HEK293 (cell line): Measurements from ENCODE around the gene DYDC1.

Source experiments
- CTCF ChIA-PET: fragments of 350-600 bp; formaldehyde crosslinking; extraction: SDS; loops from one replicate; lab custom pipeline; 2021; ENCODE audit warnings: antibody characterized with exemption; lab: Yijun Ruan, JAX
- POLR2A ChIA-PET: fragments of 300-600 bp; formaldehyde crosslinking; extraction: SDS; loops from one replicate; lab custom pipeline; 2020; ENCODE audit warnings: antibody characterized with exemption, inconsistent platforms; lab: Yijun Ruan, JAX
- H3K27ac ChIP-seq: fragments of 200-500 bp; sonication (Bioruptor generic); 2 replicates; pipeline ENCODE4 v1.5.1; 2014; ENCODE audit warnings: low read depth, low read length, control low read depth, inconsistent platforms; ENCODE audit errors: extremely low read depth
- H3K36me3 ChIP-seq, 2 experiments: fragments of 200-500 bp in 1 of 2; sonication (Bioruptor generic) in 1 of 2; 1 replicate in 1 of 2; 2 replicates in 1 of 2; pipeline ENCODE4 v1.5.1; 2014 to 2017; ENCODE audit warnings: inconsistent platforms in 2 of 2, low read length in 2 of 2; ENCODE audit not compliant: control insufficient read depth in 2 of 2, insufficient read depth in 1 of 2
- H3K4me1 ChIP-seq: fragments of 200-500 bp; sonication (Bioruptor generic); 2 replicates; pipeline ENCODE4 v1.5.1; 2014; ENCODE audit warnings: mild to moderate bottlenecking, low read length, inconsistent platforms; ENCODE audit not compliant: control insufficient read depth, insufficient read depth
- H3K4me3 ChIP-seq: 2 replicates; pipeline ENCODE4 v1.5.1; 2011; ENCODE audit warnings: low read depth, mild to moderate bottlenecking, control low read depth, low read length, moderate library complexity
- H3K9me3 ChIP-seq: fragments of 200-500 bp; sonication (Bioruptor generic); 2 replicates; pipeline ENCODE4 v1.5.1; 2014; ENCODE audit warnings: low read depth, low read length, inconsistent platforms; ENCODE audit not compliant: control insufficient read depth, insufficient read depth
- BCL11A ChIP-seq: fragments of 450-650 bp; formaldehyde crosslinking; IDR thresholded peaks from 2 replicates; pipeline ENCODE4 v1.5.1; 2016; ENCODE audit warnings: low read depth, missing biosample characterization, missing genetic modification characterization
- GLI4 ChIP-seq: fragments of 450-650 bp; formaldehyde crosslinking; IDR thresholded peaks from 2 replicates; pipeline ENCODE4 v1.5.1; 2016; ENCODE audit warnings: missing biosample characterization, missing genetic modification characterization
- KLF16 ChIP-seq: fragments of 450-650 bp; formaldehyde crosslinking; IDR thresholded peaks from 2 replicates; pipeline ENCODE4 v1.5.1; 2017; ENCODE audit warnings: missing biosample characterization, missing genetic modification characterization
- ZBTB17 ChIP-seq: fragments of 450-650 bp; formaldehyde crosslinking; IDR thresholded peaks from 2 replicates; pipeline ENCODE4 v1.5.1; 2016; ENCODE audit warnings: missing biosample characterization, missing genetic modification characterization
- ZEB2 ChIP-seq: fragments of 450-650 bp; formaldehyde crosslinking; IDR thresholded peaks from 2 replicates; pipeline ENCODE4 v1.5.1; 2016; ENCODE audit warnings: missing biosample characterization, missing genetic modification characterization
- ZFP3 ChIP-seq: fragments of 450-650 bp; formaldehyde crosslinking; IDR thresholded peaks from 2 replicates; pipeline ENCODE4 v1.5.1; 2016; ENCODE audit warnings: low read depth, missing biosample characterization, missing genetic modification characterization
- ZFP41 ChIP-seq: fragments of 450-650 bp; formaldehyde crosslinking; IDR thresholded peaks from 2 replicates; pipeline ENCODE4 v1.5.1; 2016; ENCODE audit warnings: missing biosample characterization, missing genetic modification characterization, borderline replicate concordance
- ZNF112 ChIP-seq: fragments of 450-650 bp; formaldehyde crosslinking; IDR thresholded peaks from 2 replicates; pipeline ENCODE4 v1.5.0; 2017; ENCODE audit warnings: missing biosample characterization, missing genetic modification characterization
- ZNF37A ChIP-seq: fragments of 450-650 bp; IDR thresholded peaks from 2 replicates; pipeline ENCODE4 v1.5.1; 2018; ENCODE audit warnings: missing biosample characterization, missing genetic modification characterization
- ZNF423 ChIP-seq: fragments of 450-650 bp; formaldehyde crosslinking; IDR thresholded peaks from 2 replicates; pipeline ENCODE4 v1.5.1; 2016; ENCODE audit warnings: missing biosample characterization, missing genetic modification characterization
- ZNF426 ChIP-seq: fragments of 450-650 bp; formaldehyde crosslinking; IDR thresholded peaks from 2 replicates; pipeline ENCODE4 v1.5.1; 2017; ENCODE audit warnings: missing biosample characterization, missing genetic modification characterization, mild to moderate bottlenecking, inconsistent platforms, moderate library complexity
- ZNF510 ChIP-seq: fragments of 450-650 bp; formaldehyde crosslinking; IDR thresholded peaks from 2 replicates; pipeline ENCODE4 v1.5.1; 2018; ENCODE audit warnings: mild to moderate bottlenecking, missing genetic modification characterization, missing biosample characterization; ENCODE audit not compliant: insufficient replicate concordance
- ZNF558 ChIP-seq: fragments of 450-650 bp; formaldehyde crosslinking; IDR thresholded peaks from 2 replicates; pipeline ENCODE4 v1.5.1; 2016; ENCODE audit warnings: missing biosample characterization, missing genetic modification characterization
- ZNF596 ChIP-seq: fragments of 450-650 bp; IDR thresholded peaks from 2 replicates; pipeline ENCODE4 v1.5.0; 2018; ENCODE audit warnings: missing biosample characterization, mild to moderate bottlenecking, missing genetic modification characterization, moderate library complexity
- ZNF792 ChIP-seq: fragments of 450-650 bp; formaldehyde crosslinking; IDR thresholded peaks from 2 replicates; pipeline ENCODE4 v1.5.1; 2016; ENCODE audit warnings: missing biosample characterization, missing genetic modification characterization
- TF ChIP-seq, protein P1 (sequence below): fragments of 450-650 bp; formaldehyde crosslinking; IDR thresholded peaks from 2 replicates; pipeline ENCODE4 v1.5.1; 2016; ENCODE audit warnings: missing biosample characterization, missing genetic modification characterization
- TF ChIP-seq, protein P2 (sequence below): fragments of 450-650 bp; formaldehyde crosslinking; IDR thresholded peaks from 2 replicates; pipeline ENCODE4 v1.5.1; 2016; ENCODE audit warnings: missing biosample characterization, missing genetic modification characterization
- TF ChIP-seq, protein P3 (sequence below): fragments of 450-650 bp; formaldehyde crosslinking; IDR thresholded peaks from 2 replicates; pipeline ENCODE4 v1.5.1; 2016; ENCODE audit warnings: missing biosample characterization, missing genetic modification characterization, borderline replicate concordance

DYDC1 gene

DNA sequence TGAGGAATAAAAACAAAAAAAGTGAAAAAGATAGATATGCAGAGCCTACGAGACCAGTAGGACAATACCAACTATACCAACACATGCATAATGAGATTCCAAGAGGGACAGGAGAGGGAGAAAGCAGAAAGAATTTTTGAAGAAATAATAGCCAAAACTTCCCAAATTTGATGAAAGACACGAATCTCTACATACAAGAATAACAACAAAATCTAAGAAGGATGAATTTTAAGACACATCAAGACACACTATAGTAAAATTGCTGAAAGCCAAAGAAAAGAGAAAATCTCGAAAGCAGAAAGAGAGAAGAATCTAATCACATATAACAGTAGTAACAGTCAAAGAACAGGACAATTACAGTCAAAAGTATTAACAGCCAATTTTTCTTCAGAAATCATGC, 59.6 kb downstream of the DYDC1 start:
- H3K4me1 ChIP-seq, result no peaks in the 10 kb centered on the region
- H3K9me3 ChIP-seq, result no peaks in the 10 kb centered on the region
- ChIA-PET CTCF (interaction anchor here (0.6 kb wide), 1 partner anchor 296 kb away, joined by 3 read pairs; no protein-coding TSS in a partner anchor), POLR2A (no interaction called here)
- no peak overlapping the region for H3K27ac ChIP-seq
- no peak overlapping the region for H3K4me3 ChIP-seq
- TF ChIP-seq ZNF558 (peak; percentile 96), GLI4 (tag by site-specific recombination) (no peak)
- TF ChIP-seq, protein P1, sequence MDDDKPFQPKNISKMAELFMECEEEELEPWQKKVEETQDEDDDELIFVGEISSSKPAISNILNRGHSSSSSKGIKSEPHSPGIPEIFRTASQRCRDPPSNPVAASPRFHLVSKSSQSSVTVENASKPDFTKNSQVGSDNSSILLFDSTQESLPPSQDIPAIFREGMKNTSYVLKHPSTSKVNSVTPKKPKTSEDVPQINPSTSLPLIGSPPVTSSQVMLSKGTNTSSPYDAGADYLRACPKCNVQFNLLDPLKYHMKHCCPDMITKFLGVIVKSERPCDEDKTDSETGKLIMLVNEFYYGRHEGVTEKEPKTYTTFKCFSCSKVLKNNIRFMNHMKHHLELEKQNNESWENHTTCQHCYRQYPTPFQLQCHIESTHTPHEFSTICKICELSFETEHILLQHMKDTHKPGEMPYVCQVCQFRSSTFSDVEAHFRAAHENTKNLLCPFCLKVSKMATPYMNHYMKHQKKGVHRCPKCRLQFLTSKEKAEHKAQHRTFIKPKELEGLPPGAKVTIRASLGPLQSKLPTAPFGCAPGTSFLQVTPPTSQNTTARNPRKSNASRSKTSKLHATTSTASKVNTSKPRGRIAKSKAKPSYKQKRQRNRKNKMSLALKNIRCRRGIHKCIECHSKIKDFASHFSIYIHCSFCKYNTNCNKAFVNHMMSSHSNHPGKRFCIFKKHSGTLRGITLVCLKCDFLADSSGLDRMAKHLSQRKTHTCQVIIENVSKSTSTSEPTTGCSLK (tag by site-specific recombination), result no peak
- H3K36me3 ChIP-seq, result no peaks in the 10 kb centered on the region

DNA sequence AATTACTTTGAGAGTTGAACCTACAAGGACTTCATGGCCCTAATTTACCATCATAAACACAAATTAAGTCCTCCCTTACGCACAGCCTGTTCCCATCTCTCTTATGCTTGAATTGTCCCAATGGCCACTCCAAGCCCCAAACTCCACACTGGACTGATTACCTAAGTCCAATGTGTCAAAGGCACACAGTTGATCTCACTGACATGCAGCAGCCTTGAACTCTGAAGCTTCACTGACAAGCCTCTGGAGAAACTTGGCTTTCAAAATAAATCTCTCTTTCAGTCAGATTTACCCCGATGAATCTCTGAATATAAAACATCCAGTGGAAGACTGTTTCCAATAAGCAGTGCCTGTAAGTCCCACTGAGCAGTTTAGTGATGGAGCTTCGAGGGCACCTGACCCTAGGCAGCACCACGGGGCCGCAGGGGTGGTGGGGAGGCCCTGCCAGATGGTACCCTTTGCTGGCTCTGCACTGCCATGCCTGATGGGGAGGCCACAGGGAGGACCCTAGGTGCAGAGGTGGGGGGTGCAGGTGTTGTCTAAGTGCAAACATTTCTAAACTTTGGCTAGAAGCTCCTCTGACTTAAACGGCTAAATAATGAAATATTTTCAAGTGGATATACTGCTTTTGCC, 63.8 kb downstream of the DYDC1 start:
- no peaks in the 10 kb centered on the region for H3K9me3 ChIP-seq
- H3K4me3 ChIP-seq, result no peak overlapping the region
- ChIA-PET CTCF (no interaction called here), POLR2A (no interaction called here)
- TF ChIP-seq ZEB2, result no peak
- H3K27ac ChIP-seq, result no peak overlapping the region
- no peaks in the 10 kb centered on the region for H3K4me1 ChIP-seq
- no peaks in the 10 kb centered on the region for H3K36me3 ChIP-seq

DNA sequence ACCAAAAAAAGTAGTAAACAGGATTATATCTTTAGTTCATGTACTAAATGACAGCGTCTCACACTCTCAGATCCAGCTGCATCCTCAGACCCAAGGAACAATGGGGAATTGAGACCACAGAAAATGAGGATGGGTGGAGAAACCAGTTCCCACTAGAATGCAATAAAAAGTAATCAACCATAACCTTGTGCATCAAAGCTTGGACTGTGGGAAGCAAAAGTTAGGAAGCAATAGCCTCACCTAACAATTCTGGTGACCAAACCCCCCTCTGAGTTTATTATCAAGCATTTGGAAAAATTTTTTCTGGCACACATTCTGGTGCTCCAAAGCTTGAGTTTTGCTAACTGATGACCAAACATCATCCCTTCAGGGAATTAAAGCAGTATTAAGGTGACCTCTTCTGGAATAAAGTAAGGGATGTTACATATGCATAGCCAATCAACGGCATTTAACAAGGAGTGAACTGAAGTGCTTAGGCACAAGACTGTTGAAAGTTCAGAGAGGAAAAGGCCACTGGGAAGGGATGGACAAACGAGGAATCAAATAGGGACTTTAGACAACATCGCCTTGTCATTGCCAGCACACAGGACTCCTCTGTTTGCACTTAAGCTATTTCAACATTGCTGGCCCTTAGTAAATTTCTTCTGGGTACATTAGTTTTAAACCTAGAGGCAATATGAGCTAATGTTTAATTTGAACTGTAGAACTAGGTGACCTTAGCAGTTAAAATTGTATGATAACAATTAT, 65.9 kb downstream of the DYDC1 start:
- TF ChIP-seq, protein P2, sequence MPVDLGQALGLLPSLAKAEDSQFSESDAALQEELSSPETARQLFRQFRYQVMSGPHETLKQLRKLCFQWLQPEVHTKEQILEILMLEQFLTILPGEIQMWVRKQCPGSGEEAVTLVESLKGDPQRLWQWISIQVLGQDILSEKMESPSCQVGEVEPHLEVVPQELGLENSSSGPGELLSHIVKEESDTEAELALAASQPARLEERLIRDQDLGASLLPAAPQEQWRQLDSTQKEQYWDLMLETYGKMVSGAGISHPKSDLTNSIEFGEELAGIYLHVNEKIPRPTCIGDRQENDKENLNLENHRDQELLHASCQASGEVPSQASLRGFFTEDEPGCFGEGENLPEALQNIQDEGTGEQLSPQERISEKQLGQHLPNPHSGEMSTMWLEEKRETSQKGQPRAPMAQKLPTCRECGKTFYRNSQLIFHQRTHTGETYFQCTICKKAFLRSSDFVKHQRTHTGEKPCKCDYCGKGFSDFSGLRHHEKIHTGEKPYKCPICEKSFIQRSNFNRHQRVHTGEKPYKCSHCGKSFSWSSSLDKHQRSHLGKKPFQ (tag by site-specific recombination), result 0 out of 2 replicates have a peak, but pooled peaks have one; percentile 33
- TF ChIP-seq ZNF37A (tag by site-specific recombination), result no peak
- Histone ChIP-seq H3K9me3 (no peaks in the 10 kb centered on the region), H3K4me3 (no peak overlapping the region), H3K4me1 (no peaks in the 10 kb centered on the region), H3K36me3 (no peaks in the 10 kb centered on the region), H3K27ac (no peak overlapping the region)
- ChIA-PET CTCF (interaction anchor here (1.1 kb wide), 1 partner anchor 30 kb away, joined by 3 read pairs; no protein-coding TSS in a partner anchor), POLR2A (no interaction called here)

DNA sequence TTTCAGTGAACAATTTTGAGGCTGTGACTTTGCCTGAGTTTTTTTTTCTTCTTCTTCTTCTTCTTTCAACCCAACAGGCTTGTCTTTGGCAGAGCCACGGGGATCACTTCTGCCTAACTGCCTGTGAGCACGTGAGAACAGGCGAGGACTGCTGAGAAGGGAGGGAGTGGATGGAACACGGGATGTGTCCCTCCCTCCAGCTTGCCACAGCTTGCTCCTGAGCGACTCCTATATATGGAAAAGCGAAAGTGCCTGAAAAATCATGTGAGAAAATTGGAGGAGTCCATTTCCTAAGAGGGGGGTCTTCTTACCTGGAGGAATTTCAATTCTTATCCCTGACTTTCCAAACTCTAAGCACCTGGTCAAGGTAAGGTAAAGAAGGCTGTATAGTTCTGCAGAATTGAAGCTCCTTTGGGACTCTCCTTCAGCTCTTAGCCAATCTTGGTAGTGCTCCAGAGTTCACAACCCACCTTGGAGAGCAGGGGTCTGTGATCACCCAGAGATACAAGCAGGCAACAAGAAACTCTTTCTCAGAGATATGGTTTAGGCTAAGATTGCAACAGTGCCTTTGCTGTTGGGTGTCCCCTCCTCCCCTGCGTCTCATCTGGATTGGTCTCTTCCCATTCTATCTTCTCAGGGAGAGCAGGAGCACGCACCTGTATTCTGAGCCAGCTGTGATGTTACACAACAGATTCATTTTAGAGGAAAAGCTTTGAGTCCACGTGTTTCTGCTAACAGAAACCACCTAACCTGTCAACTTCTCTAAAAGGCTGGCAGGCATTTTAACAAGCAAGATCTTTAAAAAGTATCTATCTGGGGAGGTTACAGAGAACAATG, 66.9 kb downstream of the DYDC1 start, which contains the start of gene MAT1A:
Gene MAT1A (minus strand): TSS at position 208 of the 837 bp plus-strand sequence. CDS start 235 bp downstream, outside the sequence.
- Histone ChIP-seq H3K9me3 (no peaks in the 10 kb centered on the region), H3K4me3 (no peak within 1 kb of the TSS), H3K36me3 (no peaks in the 10 kb centered on the region), H3K4me1 (no peaks in the 10 kb centered on the region), H3K27ac (no peak within 1 kb of the TSS; the same call in 1 of the 2 replicates)
- POLR2A ChIA-PET, result no interaction called here
- CTCF ChIA-PET, result interaction anchor here (0.7 to 1.1 kb wide), 4 partner anchors 9 to 146 kb away, joined by 3 to 4 read pairs (median 4); no protein-coding TSS in a partner anchor
- TF ChIP-seq ZNF596 (no peak), ZNF423 (no peak), ZNF112 (tag by site-specific recombination) (no peak), BCL11A (tag by site-specific recombination) (no peak), ZNF792 (tag by site-specific recombination) (no peak), ZNF558 (no peak), KLF16 (tag by site-specific recombination) (no peak), ZFP41 (no peak), ZNF426 (tag by site-specific recombination) (no peak), ZNF510 (tag by site-specific recombination) (no peak), ZFP3 (tag by site-specific recombination) (no peak), ZBTB17 (tag by site-specific recombination) (peak; percentile 72)
- TF ChIP-seq, protein P3, sequence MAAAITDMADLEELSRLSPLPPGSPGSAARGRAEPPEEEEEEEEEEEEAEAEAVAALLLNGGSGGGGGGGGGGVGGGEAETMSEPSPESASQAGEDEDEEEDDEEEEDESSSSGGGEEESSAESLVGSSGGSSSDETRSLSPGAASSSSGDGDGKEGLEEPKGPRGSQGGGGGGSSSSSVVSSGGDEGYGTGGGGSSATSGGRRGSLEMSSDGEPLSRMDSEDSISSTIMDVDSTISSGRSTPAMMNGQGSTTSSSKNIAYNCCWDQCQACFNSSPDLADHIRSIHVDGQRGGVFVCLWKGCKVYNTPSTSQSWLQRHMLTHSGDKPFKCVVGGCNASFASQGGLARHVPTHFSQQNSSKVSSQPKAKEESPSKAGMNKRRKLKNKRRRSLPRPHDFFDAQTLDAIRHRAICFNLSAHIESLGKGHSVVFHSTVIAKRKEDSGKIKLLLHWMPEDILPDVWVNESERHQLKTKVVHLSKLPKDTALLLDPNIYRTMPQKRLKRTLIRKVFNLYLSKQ, result no peak
